AG10803 (cell line): ENCODE data around the gene RPS23.

Experiments used
- DNase-seq: peaks from one replicate; pipeline ENCODE4 v3.0.0; 2010; ENCODE audit warnings: low read depth
- H3K4me3 ChIP-seq: 2 replicates; pipeline ENCODE4 v1.5.1; 2011; ENCODE audit warnings: mild to moderate bottlenecking, low read length, control low read depth
- CTCF ChIP-seq: conservative IDR thresholded peaks from 2 replicates; pipeline ENCODE4 v1.5.1; 2011; ENCODE audit warnings: mild to moderate bottlenecking, low read length, control low read depth, inconsistent platforms

The RPS23 gene

DNA sequence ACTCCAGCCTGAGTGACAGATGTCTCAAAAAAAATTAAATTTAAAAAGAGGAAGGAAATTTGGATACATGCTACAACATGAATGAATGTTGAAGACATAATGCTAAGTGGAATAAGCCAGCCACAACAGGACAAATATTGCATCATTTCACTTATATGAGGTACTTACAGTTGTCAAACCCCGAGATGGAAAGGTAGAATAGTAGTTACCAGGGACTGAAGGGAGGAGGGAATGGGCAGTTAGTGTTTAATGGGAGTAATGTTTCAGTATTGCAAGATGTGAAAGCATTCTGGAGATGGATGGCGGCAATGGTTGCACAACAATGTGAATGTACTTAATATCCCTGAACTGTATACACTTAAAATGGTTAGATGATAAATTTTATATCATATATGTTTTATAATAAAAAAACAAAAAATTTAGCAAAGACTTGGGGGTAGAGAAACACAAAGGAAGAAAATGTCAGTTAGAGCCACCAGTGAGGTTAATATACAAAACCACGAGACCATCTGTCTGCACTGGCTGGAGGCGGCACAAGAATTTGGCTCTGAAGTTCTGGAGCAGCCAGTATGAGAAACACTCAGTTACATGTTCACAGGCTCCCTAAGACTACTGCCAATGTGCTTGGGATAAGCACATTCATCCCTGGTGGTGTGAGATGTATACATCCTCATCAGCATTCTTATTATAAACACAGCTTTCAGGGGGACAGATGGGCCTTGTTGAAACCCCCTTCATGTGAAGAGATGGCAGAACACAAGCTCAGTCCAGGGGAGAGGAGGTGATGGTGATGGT, 37.0 kb upstream of the RPS23 start:
- peak; percentile 89 for DNase-seq
- H3K4me3 ChIP-seq: no peak overlapping the region
- TF ChIP-seq CTCF: no peak

- no peak for TF ChIP-seq CTCF
- DNase-seq: peak; percentile 32
- no peak overlapping the region for H3K4me3 ChIP-seq
Measured at GRCh38 chr5:82313016-82313415, 34.9 kb upstream of the RPS23 start.

GRCh38 chr5:82312373-82312856, 34.3 kb upstream of the RPS23 start:
- peak; percentile 84 for DNase-seq
- H3K4me3 ChIP-seq: no peak overlapping the region
- TF ChIP-seq CTCF: peak; percentile 99

- peak; percentile 54 for DNase-seq
- no peak overlapping the region for H3K4me3 ChIP-seq
- no peak for TF ChIP-seq CTCF
Measured at GRCh38 chr5:82309091-82309531, 31.0 kb upstream of the RPS23 start.

GRCh38 chr5:82308416-82308815, 30.3 kb upstream of the RPS23 start:
- no peak for DNase-seq
- no peak for TF ChIP-seq CTCF
- no peak overlapping the region for H3K4me3 ChIP-seq

GRCh38 chr5:82307451-82307850, 29.3 kb upstream of the RPS23 start:
- peak overlapping the region; percentile 3 for H3K4me3 ChIP-seq
- DNase-seq: peak; percentile 83
- peak; percentile 29; the same call in 1 of the 2 replicates for TF ChIP-seq CTCF

GRCh38 chr5:82306151-82306550, 28.0 kb upstream of the RPS23 start:
- no peak for TF ChIP-seq CTCF
- DNase-seq: no peak
- no peak overlapping the region for H3K4me3 ChIP-seq
